HEK293T (cell line): ENCODE measurements around the gene A1CF.
"Not testable (repeated sequence)": the region's sequence is repeated elsewhere in the genome, so short reads cannot be mapped to it uniquely, and the experiment has no call there.

Experiments used
- BHLHE40 ChIP-seq: fragments of 450-650 bp; IDR thresholded peaks from 2 replicates; pipeline ENCODE4 v1.6.1; 2016; ENCODE audit warnings: mild to moderate bottlenecking, moderate library complexity, borderline replicate concordance
- CTBP1 ChIP-seq: fragments of 450-650 bp; IDR thresholded peaks from 2 replicates; pipeline ENCODE4 v1.6.1; 2016; ENCODE audit warnings: borderline replicate concordance
- ELF4 ChIP-seq: fragments of 450-650 bp; IDR thresholded peaks from 2 replicates; pipeline ENCODE4 v1.6.1; 2017; ENCODE audit warnings: antibody characterized with exemption
- FOXA1 ChIP-seq: fragments of 450-650 bp; IDR thresholded peaks from 2 replicates; pipeline ENCODE4 v1.6.1; 2016; ENCODE audit warnings: mild to moderate bottlenecking
- FOXK2 ChIP-seq: fragments of 450-650 bp; IDR thresholded peaks from 2 replicates; pipeline ENCODE4 v1.6.1; 2016; ENCODE audit warnings: mild to moderate bottlenecking
- FOXM1 ChIP-seq: fragments of 450-650 bp; IDR thresholded peaks from 2 replicates; pipeline ENCODE4 v1.6.1; 2017; ENCODE audit warnings: mild to moderate bottlenecking, borderline replicate concordance
- HDGF ChIP-seq: fragments of 450-650 bp; IDR thresholded peaks from 2 replicates; pipeline ENCODE4 v1.6.1; 2017; ENCODE audit warnings: antibody characterized with exemption, borderline replicate concordance
- L3MBTL2 ChIP-seq: fragments of 450-650 bp; conservative IDR thresholded peaks from 2 replicates; pipeline ENCODE4 v1.6.1; 2016; ENCODE audit warnings: mild to moderate bottlenecking
- LEF1 ChIP-seq: fragments of 450-650 bp; IDR thresholded peaks from 2 replicates; pipeline ENCODE4 v1.6.1; 2017; ENCODE audit warnings: mild to moderate bottlenecking, borderline replicate concordance
- NFRKB ChIP-seq: fragments of 450-650 bp; IDR thresholded peaks from 2 replicates; pipeline ENCODE4 v1.6.1; 2016; ENCODE audit warnings: mild to moderate bottlenecking, moderate library complexity
- SP1 ChIP-seq: fragments of 450-650 bp; IDR thresholded peaks from 2 replicates; pipeline ENCODE4 v1.6.1; 2017
- SUZ12 ChIP-seq: fragments of 450-650 bp; IDR thresholded peaks from 2 replicates; pipeline ENCODE4 v1.6.1; 2016; ENCODE audit warnings: mild to moderate bottlenecking
- TARDBP ChIP-seq: fragments of 450-650 bp; IDR thresholded peaks from 2 replicates; pipeline ENCODE4 v1.6.1; 2016
- ZNF384 ChIP-seq: fragments of 450-650 bp; IDR thresholded peaks from 2 replicates; pipeline ENCODE4 v1.6.1; 2016

GRCh38 chr10:50923471-50923870 lies 38.0 kb upstream of the A1CF start:
- TF ChIP-seq TARDBP, ELF4, FOXK2, NFRKB, BHLHE40, HDGF, FOXM1, LEF1, L3MBTL2, FOXA1, SP1, ZNF384, CTBP1, SUZ12: not testable (repeated sequence)
